H9 (cell line): ENCODE results near the gene SH3BP1. TPM values are rescaled to one million over a fixed set of nuclear protein-coding genes. Genes with fewer than 3 reads are reported as not detected.

ENCODE experiments used
- DNase-seq: peaks from one replicate; pipeline ENCODE4 v3.0.0-alpha.2; 2017
- H2AFZ ChIP-seq: one replicate; pipeline ENCODE4 v1.6.1; 2013; ENCODE audit warnings: mild to moderate bottlenecking, low read length, control low read depth, moderate library complexity
- H2AK5ac ChIP-seq: 2 replicates; pipeline ENCODE4 v1.6.1; 2013; ENCODE audit warnings: low read length, control low read depth, mixed read lengths; ENCODE audit not compliant: insufficient read length
- H2BK120ac ChIP-seq: one replicate; pipeline ENCODE4 v1.6.1; 2013; ENCODE audit warnings: low read depth, mild to moderate bottlenecking, low read length, control low read depth, inconsistent platforms; ENCODE audit not compliant: poor library complexity, severe bottlenecking
- H2BK12ac ChIP-seq: 2 replicates; pipeline ENCODE4 v1.6.1; 2013; ENCODE audit warnings: low read length, control low read depth, mixed read lengths, low read depth; ENCODE audit not compliant: insufficient read length
- H2BK15ac ChIP-seq: 2 replicates; pipeline ENCODE4 v1.6.1; 2013; ENCODE audit warnings: low read depth, low read length, control low read depth
- H2BK20ac ChIP-seq: one replicate; pipeline ENCODE4 v1.6.1; 2013; ENCODE audit warnings: low read depth, mild to moderate bottlenecking, low read length, control low read depth, inconsistent platforms; ENCODE audit not compliant: poor library complexity, severe bottlenecking
- H2BK5ac ChIP-seq: 2 replicates; pipeline ENCODE4 v1.6.1; 2013; ENCODE audit warnings: low read length, control low read depth, mixed read lengths; ENCODE audit not compliant: insufficient read length
- H3K14ac ChIP-seq: 2 replicates; pipeline ENCODE4 v1.6.1; 2013; ENCODE audit warnings: low read length, control low read depth; ENCODE audit not compliant: insufficient read depth
- H3K18ac ChIP-seq: 2 replicates; pipeline ENCODE4 v1.6.1; 2013; ENCODE audit warnings: low read depth, mild to moderate bottlenecking, mixed read lengths, low read length, control low read depth; ENCODE audit not compliant: insufficient read length
- H3K23ac ChIP-seq: 2 replicates; pipeline ENCODE4 v1.6.1; 2013; ENCODE audit warnings: low read length, control low read depth, mixed read lengths, low read depth; ENCODE audit not compliant: insufficient read length
- H3K23me2 ChIP-seq: 2 replicates; pipeline ENCODE4 v1.6.1; 2013; ENCODE audit warnings: low read depth, mild to moderate bottlenecking, mixed read lengths, low read length, control low read depth; ENCODE audit not compliant: insufficient read length, poor library complexity, severe bottlenecking
- H3K27ac ChIP-seq: 2 replicates; pipeline ENCODE4 v1.5.1; 2013; ENCODE audit warnings: low read length, control low read depth, mixed read lengths, low read depth; ENCODE audit not compliant: insufficient read length
- H3K27me3 ChIP-seq: 2 replicates; pipeline ENCODE4 v1.6.1; 2013; ENCODE audit warnings: low read length, control low read depth, inconsistent platforms; ENCODE audit not compliant: insufficient read depth
- H3K4ac ChIP-seq: 2 replicates; pipeline ENCODE4 v1.6.1; 2013; ENCODE audit warnings: low read depth, mild to moderate bottlenecking, control low read depth, inconsistent platforms, low read length, moderate library complexity
- H3K4me1 ChIP-seq: 2 replicates; pipeline ENCODE4 v1.6.1; 2013; ENCODE audit warnings: low read length, control low read depth, inconsistent platforms; ENCODE audit not compliant: insufficient read depth
- H3K4me2 ChIP-seq: 2 replicates; pipeline ENCODE4 v1.6.1; 2013; ENCODE audit warnings: low read length, control low read depth, mixed read lengths; ENCODE audit not compliant: insufficient read length, insufficient read depth
- H3K56ac ChIP-seq: 2 replicates; pipeline ENCODE4 v1.6.1; 2013; ENCODE audit warnings: low read depth, mild to moderate bottlenecking, mixed read lengths, low read length, control low read depth; ENCODE audit not compliant: insufficient read length
- H3K79me1 ChIP-seq: 2 replicates; pipeline ENCODE4 v1.6.1; 2013; ENCODE audit warnings: low read depth, mild to moderate bottlenecking, moderate library complexity, low read length, control low read depth, inconsistent platforms; ENCODE audit not compliant: insufficient read depth, poor library complexity, severe bottlenecking
- H3K79me2 ChIP-seq: 2 replicates; pipeline ENCODE4 v1.6.1; 2013; ENCODE audit warnings: low read length, control low read depth, inconsistent platforms; ENCODE audit not compliant: insufficient read depth
- H3K9ac ChIP-seq: 2 replicates; pipeline ENCODE4 v1.6.1; 2013; ENCODE audit warnings: low read length, control low read depth, mixed read lengths; ENCODE audit not compliant: insufficient read length; ENCODE audit errors: extremely low read depth
- H3K9me3 ChIP-seq: one replicate; pipeline ENCODE4 v1.6.1; 2013; ENCODE audit warnings: low read depth, low read length, inconsistent platforms; ENCODE audit not compliant: control insufficient read depth
- H3T11ph ChIP-seq: one replicate; pipeline ENCODE4 v1.6.1; 2013; ENCODE audit warnings: mild to moderate bottlenecking, low read length, control low read depth, inconsistent platforms
- H4K20me1 ChIP-seq: one replicate; pipeline ENCODE4 v1.6.1; 2013; ENCODE audit not compliant: control insufficient read depth, insufficient read length, insufficient read depth
- H4K5ac ChIP-seq: 2 replicates; pipeline ENCODE4 v1.6.1; 2013; ENCODE audit warnings: low read depth, mild to moderate bottlenecking, mixed read lengths, low read length, control low read depth; ENCODE audit not compliant: insufficient read length
- H4K8ac ChIP-seq: replicated peaks from 2 replicates; pipeline ENCODE4 v1.6.1; 2013; ENCODE audit warnings: low read length, control low read depth, mixed read lengths, low read depth; ENCODE audit not compliant: insufficient read length
- H4K91ac ChIP-seq: 2 replicates; pipeline ENCODE4 v1.6.1; 2013; ENCODE audit warnings: low read depth, mild to moderate bottlenecking, moderate library complexity, mixed read lengths, low read length, control low read depth; ENCODE audit not compliant: insufficient read length
- H3K27ac Mint-ChIP-seq, 3 experiments: 2 replicates in 2 of 3; 3 replicates in 1 of 3; pipeline ENCODE4 v1.8.0; 2020 to 2021; ENCODE audit warnings: mixed read lengths in 3 of 3, mild to moderate bottlenecking in 1 of 3, moderate library complexity in 1 of 3
- H3K27me3 Mint-ChIP-seq: 2 replicates; pipeline ENCODE4 v1.8.0; 2021; ENCODE audit warnings: low read depth, mild to moderate bottlenecking, moderate library complexity, mixed read lengths
- H3K36me3 Mint-ChIP-seq, 3 experiments: 2 replicates in 2 of 3; 3 replicates in 1 of 3; pipeline ENCODE4 v1.8.0; 2020 to 2021; ENCODE audit warnings: low read depth in 3 of 3, mixed read lengths in 3 of 3; ENCODE audit not compliant: insufficient read depth in 1 of 3
- H3K4me1 Mint-ChIP-seq, 2 experiments: 2 replicates each; pipeline ENCODE4 v1.8.0; 2020; ENCODE audit warnings: mixed read lengths in 2 of 2
- H3K4me3 Mint-ChIP-seq, 2 experiments: 2 replicates in 1 of 2; 3 replicates in 1 of 2; pipeline ENCODE4 v1.8.0; 2020 to 2021; ENCODE audit warnings: mild to moderate bottlenecking in 2 of 2, mixed read lengths in 2 of 2, moderate library complexity in 1 of 2
- H3K9me3 Mint-ChIP-seq, 2 experiments: 2 replicates in 1 of 2; 3 replicates in 1 of 2; pipeline ENCODE4 v1.8.0; 2020; ENCODE audit warnings: mild to moderate bottlenecking in 2 of 2, mixed read lengths in 2 of 2, moderate library complexity in 1 of 2
- CTCF ChIP-seq: fragments of 200-600 bp; sonication (generic); conservative IDR thresholded peaks from 3 replicates; pipeline ENCODE4 v1.8.0; 2021; ENCODE audit warnings: antibody characterized with exemption, mild to moderate bottlenecking
- WGBS: extraction: QIAGEN DNeasy Blood & Tissue Kit; methylation state at CpG from one replicate; pipeline ENCODE4 v1.1.7; 2013; ENCODE audit warnings: missing lambda C conversion rate, low lambda C conversion rate, mixed read lengths; ENCODE audit not compliant: insufficient read length; ENCODE audit errors: extremely low coverage; 5-methylcytosine and 5-hydroxymethylcytosine counted together
- total RNA-seq: library from RNA; stranded (reverse); gene quantifications from 2 replicates; pipeline ENCODE4 v1.2.1, GENCODE V29; 2021

The SH3BP1 gene
- total RNA-seq, 1 experiment from 2014 or later: 33.6 TPM

GRCh38 chr22:37705205-37705604 is 65.7 kb downstream of the SH3BP1 start:
- Histone ChIP-seq H3K4me2 (no peak overlapping the region), H2BK120ac (no peak overlapping the region), H2BK15ac (no peak overlapping the region), H4K5ac (no peak overlapping the region), H3K23ac (no peak overlapping the region), H2BK20ac (no peak overlapping the region), H3K4me1 (no peaks in the 10 kb centered on the region), H3K27ac (no peak overlapping the region), H3K18ac (no peak overlapping the region), H4K91ac (no peak overlapping the region), H2AK5ac (no peak overlapping the region), H3K4ac (no peak overlapping the region), H3K27me3 (no peaks in the 10 kb centered on the region), H3K9me3 (no peaks in the 10 kb centered on the region), H2AFZ (no peak overlapping the region), H3T11ph (no peak overlapping the region), H3K56ac (no peak overlapping the region), H2BK12ac (no peak overlapping the region), H3K14ac (no peak overlapping the region), H3K79me2 (no peaks in the 10 kb centered on the region; the same call in 1 of the 2 replicates), H3K79me1 (no peaks in the 10 kb centered on the region), H2BK5ac (no peak overlapping the region), H3K9ac (no peak overlapping the region), H4K8ac (no peak overlapping the region), H3K23me2 (no peaks in the 10 kb centered on the region), H4K20me1 (no peaks in the 10 kb centered on the region)
- no peak for DNase-seq
- H3K27ac Mint-ChIP-seq: no peak overlapping the region
- peaks cover 0 to 3% of the 10 kb centered on the region in 2 experiments; a peak in 1 of 4 replicates for H3K4me1 Mint-ChIP-seq
- no peaks in the 10 kb centered on the region; a peak in 1 of 5 replicates for H3K9me3 Mint-ChIP-seq
- no CpG with 5 or more reads among the region's 3 CpGs for WGBS
- no peak for TF ChIP-seq CTCF
- H3K36me3 Mint-ChIP-seq: peaks cover 37 to 76% (median 76%) of the 10 kb centered on the region in 3 experiments; a peak in 6 of 7 replicates
- no peaks in the 10 kb centered on the region for H3K27me3 Mint-ChIP-seq
- H3K4me3 Mint-ChIP-seq: no peak overlapping the region

Other genes with a start within 250 kb of the SH3BP1 start
- gene ELFN2, start 212.2 kb upstream of the SH3BP1 start, total RNA-seq: 0.64 and 0.70 TPM in 2 replicates
- 2.0 and 3.3 TPM in 2 replicates for gene MFNG, start 153.3 kb upstream of the SH3BP1 start, total RNA-seq
- 17.1 and 17.7 TPM in 2 replicates for gene CARD10, start 120.3 kb upstream of the SH3BP1 start, total RNA-seq
- gene CDC42EP1, start 79.2 kb upstream of the SH3BP1 start, total RNA-seq: 23.0 and 24.3 TPM in 2 replicates
- not detected in 2 replicates for gene LGALS2, start 59.6 kb upstream of the SH3BP1 start, total RNA-seq
- gene GGA1, start 30.8 kb upstream of the SH3BP1 start, total RNA-seq: 56.0 and 61.7 TPM in 2 replicates
- 38.9 and 41.0 TPM in 2 replicates for gene PDXP, start 19.1 kb downstream of the SH3BP1 start, total RNA-seq
- 32.8 and 33.6 TPM in 2 replicates for gene LGALS1, start 36.0 kb downstream of the SH3BP1 start, total RNA-seq
- gene NOL12, start 46.7 kb downstream of the SH3BP1 start, total RNA-seq: 30.4 and 35.4 TPM in 2 replicates
- 50.8 and 52.7 TPM in 2 replicates for gene TRIOBP, start 57.4 kb downstream of the SH3BP1 start, total RNA-seq
- gene GCAT, start 168.3 kb downstream of the SH3BP1 start, total RNA-seq: 26.9 and 28.8 TPM in 2 replicates
- 0.31 and 0.59 TPM in 2 replicates for gene GALR3, start 183.7 kb downstream of the SH3BP1 start, total RNA-seq
- 14.4 and 15.3 TPM in 2 replicates for gene ANKRD54, start 204.7 kb downstream of the SH3BP1 start, total RNA-seq
- 736 and 739 TPM in 2 replicates for gene EIF3L, start 209.8 kb downstream of the SH3BP1 start, total RNA-seq